ENCODE results near the gene BABAM2.

DNA sequence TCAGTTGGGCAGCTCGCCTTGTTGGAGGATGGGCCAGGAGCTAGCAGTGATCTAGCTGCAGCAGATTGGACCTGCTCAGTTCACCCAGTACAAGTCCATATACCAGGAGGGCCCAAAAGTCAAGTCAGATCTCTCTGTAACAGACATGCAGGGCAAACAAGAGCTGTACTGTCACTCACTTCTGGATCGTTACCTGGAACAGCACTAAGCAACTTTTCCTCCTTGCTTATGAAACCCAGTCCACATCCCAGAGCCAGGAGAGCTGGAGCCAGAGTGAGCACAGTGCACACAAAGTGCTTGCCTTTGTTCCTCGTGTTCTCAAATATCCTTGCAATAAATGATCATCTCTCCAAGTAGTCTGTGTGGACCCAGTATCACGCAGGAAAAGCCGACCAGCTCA, 258.0 kb downstream of the BABAM2 start:
- TF ChIP-seq, protein P1, sequence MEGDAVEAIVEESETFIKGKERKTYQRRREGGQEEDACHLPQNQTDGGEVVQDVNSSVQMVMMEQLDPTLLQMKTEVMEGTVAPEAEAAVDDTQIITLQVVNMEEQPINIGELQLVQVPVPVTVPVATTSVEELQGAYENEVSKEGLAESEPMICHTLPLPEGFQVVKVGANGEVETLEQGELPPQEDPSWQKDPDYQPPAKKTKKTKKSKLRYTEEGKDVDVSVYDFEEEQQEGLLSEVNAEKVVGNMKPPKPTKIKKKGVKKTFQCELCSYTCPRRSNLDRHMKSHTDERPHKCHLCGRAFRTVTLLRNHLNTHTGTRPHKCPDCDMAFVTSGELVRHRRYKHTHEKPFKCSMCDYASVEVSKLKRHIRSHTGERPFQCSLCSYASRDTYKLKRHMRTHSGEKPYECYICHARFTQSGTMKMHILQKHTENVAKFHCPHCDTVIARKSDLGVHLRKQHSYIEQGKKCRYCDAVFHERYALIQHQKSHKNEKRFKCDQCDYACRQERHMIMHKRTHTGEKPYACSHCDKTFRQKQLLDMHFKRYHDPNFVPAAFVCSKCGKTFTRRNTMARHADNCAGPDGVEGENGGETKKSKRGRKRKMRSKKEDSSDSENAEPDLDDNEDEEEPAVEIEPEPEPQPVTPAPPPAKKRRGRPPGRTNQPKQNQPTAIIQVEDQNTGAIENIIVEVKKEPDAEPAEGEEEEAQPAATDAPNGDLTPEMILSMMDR (IDR thresholded peaks at IDR 0.05): no peak
- TF ChIP-seq POLR2A (IDR thresholded peaks at IDR 0.05): no peak

Measured in thyroid gland (tissue), 4 donors.